ENCODE data around the gene UBAC1.

- TF ChIP-seq ZNF565 (CRISPR knock-in tag; conservative IDR thresholded peaks at IDR 0.05; ENCODE audit: low read depth) (no peak), ARNTL (CRISPR knock-in tag; IDR thresholded peaks at IDR 0.05; ENCODE audit: borderline replicate concordance, low read depth) (no peak), ZNF8 (CRISPR knock-in tag; IDR thresholded peaks at IDR 0.05) (no peak), ZC3H10 (CRISPR knock-in tag; IDR thresholded peaks at IDR 0.05) (no peak), PATZ1 (CRISPR knock-in tag; IDR thresholded peaks at IDR 0.05; ENCODE audit: borderline replicate concordance) (no peak), RARB (CRISPR knock-in tag; IDR thresholded peaks at IDR 0.05) (no peak), CREB5 (CRISPR knock-in tag; IDR thresholded peaks at IDR 0.05; ENCODE audit: low read depth) (no peak)
Observed at GRCh38 chr9:135907006-135907430, 54.2 kb downstream of the UBAC1 start.

Data from SK-N-SH treated with all-trans-retinoic acid at 6 μM for 48 hours (cell line).